ENCODE measurements around the gene RPS15.

DNA sequence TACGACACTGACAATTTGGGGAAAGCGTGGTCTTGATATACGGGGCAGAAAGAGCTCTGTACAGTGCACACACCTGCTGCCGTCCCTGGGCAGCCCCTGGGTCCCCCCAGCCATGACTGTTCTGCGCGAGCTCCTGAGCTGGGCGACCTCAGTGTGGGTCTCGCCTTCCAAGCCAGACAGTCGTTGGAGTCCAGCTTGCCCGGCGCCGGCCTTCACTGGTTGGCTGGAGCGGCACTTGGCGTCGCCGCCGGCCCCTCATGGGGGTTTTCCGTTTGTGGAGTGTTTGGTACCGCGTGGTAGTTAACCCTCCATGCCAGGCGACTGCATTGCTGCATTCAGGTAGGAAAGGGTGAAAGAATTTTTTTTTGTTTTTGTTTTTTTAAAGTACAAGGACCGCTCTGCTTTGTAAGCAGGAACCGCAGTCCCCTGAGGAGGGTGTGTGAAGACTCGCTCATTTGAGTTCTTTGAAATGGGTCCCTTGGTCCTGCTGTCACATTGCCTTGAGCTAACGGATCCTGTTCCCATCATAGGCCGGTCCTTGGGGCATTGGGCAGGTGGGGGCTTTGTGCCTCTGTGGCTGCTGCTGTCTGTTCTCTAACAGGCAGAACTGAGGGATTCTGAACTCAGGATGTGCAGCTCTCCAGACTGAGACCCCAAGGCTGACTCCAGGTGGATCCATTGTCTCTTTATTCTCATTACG lies 10.8 kb upstream of the RPS15 start:
- no peak for TF ChIP-seq POLR2A (IDR thresholded peaks at IDR 0.05; ENCODE audit: low read depth, low read length)
- no peak for TF ChIP-seq POLR2AphosphoS5 (IDR thresholded peaks at IDR 0.05; ENCODE audit: low read depth, low read length)
- TF ChIP-seq TAF1 (IDR thresholded peaks at IDR 0.05; ENCODE audit: low read depth, low read length), result no peak
- TF ChIP-seq SPI1 (IDR thresholded peaks at IDR 0.05; ENCODE audit: low read depth, low read length), result no peak
- TF ChIP-seq PAX5 (IDR thresholded peaks at IDR 0.05; ENCODE audit: insufficient read depth, low read length, severe bottlenecking), result no peak

Data from GM12891 (cell line).